Skeletal muscle satellite cell (primary cell): ENCODE data around the gene FBXO24.

ENCODE experiments used
- H3K27me3 ChIP-seq: 2 replicates; pipeline ENCODE4 v1.7.0; 2013; ENCODE audit warnings: low read length; ENCODE audit not compliant: control insufficient read depth, insufficient read depth
- H3K36me3 ChIP-seq: 2 replicates; pipeline ENCODE4 v1.7.0; 2013; ENCODE audit warnings: mild to moderate bottlenecking, control low read depth, low read length; ENCODE audit not compliant: insufficient read depth
- H3K4me1 ChIP-seq: 2 replicates; pipeline ENCODE4 v1.7.0; 2013; ENCODE audit warnings: low read length; ENCODE audit not compliant: control insufficient read depth, insufficient read depth
- H3K4me2 ChIP-seq: 2 replicates; pipeline ENCODE4 v1.7.0; 2013; ENCODE audit warnings: mild to moderate bottlenecking, low read length
- H3K4me3 ChIP-seq: 2 replicates; pipeline ENCODE4 v1.7.0; 2013; ENCODE audit warnings: low read length
- H3K9ac ChIP-seq: 2 replicates; pipeline ENCODE4 v1.7.0; 2013; ENCODE audit warnings: mild to moderate bottlenecking, low read depth, low read length, moderate library complexity
- H3K9me3 ChIP-seq: replicated peaks from 2 replicates; pipeline ENCODE4 v1.7.0; 2013; ENCODE audit warnings: mild to moderate bottlenecking, control low read depth, low read length

Gene FBXO24

GRCh38 chr7:100577507-100577906, 8.6 kb upstream of the FBXO24 start:
- H3K36me3 ChIP-seq: peaks cover 80% of the 10 kb centered on the region
- no peaks in the 10 kb centered on the region for H3K9me3 ChIP-seq
- no peak overlapping the region for H3K4me2 ChIP-seq
- no peaks in the 10 kb centered on the region for H3K4me1 ChIP-seq
- H3K9ac ChIP-seq: no peak overlapping the region
- no peak overlapping the region for H3K4me3 ChIP-seq
- no peaks in the 10 kb centered on the region for H3K27me3 ChIP-seq

- Histone ChIP-seq H3K4me1 (peaks cover 9% of the 10 kb centered on the region), H3K4me2 (no peak overlapping the region), H3K36me3 (peaks cover 86% of the 10 kb centered on the region), H3K27me3 (no peaks in the 10 kb centered on the region), H3K9me3 (no peaks in the 10 kb centered on the region), H3K9ac (no peak overlapping the region), H3K4me3 (no peak overlapping the region)
Observed at GRCh38 chr7:100578246-100579183, 7.6 kb upstream of the FBXO24 start.

GRCh38 chr7:100580466-100581283, 5.5 kb upstream of the FBXO24 start:
- peaks cover 69% of the 10 kb centered on the region for H3K36me3 ChIP-seq
- H3K4me1 ChIP-seq: peaks cover 21% of the 10 kb centered on the region
- no peaks in the 10 kb centered on the region for H3K27me3 ChIP-seq
- no peak overlapping the region for H3K4me3 ChIP-seq
- H3K9ac ChIP-seq: no peak overlapping the region
- H3K4me2 ChIP-seq: no peak overlapping the region
- H3K9me3 ChIP-seq: no peaks in the 10 kb centered on the region

GRCh38 chr7:100582041-100582579, 4.0 kb upstream of the FBXO24 start:
- no peak overlapping the region for H3K4me2 ChIP-seq
- H3K4me1 ChIP-seq: peaks cover 21% of the 10 kb centered on the region
- H3K4me3 ChIP-seq: no peak overlapping the region
- H3K27me3 ChIP-seq: no peaks in the 10 kb centered on the region
- H3K36me3 ChIP-seq: peaks cover 56% of the 10 kb centered on the region
- no peaks in the 10 kb centered on the region for H3K9me3 ChIP-seq
- no peak overlapping the region for H3K9ac ChIP-seq

- no peak overlapping the region for H3K4me3 ChIP-seq
Observed at GRCh38 chr7:100582650-100583049, 3.5 kb upstream of the FBXO24 start.

GRCh38 chr7:100583132-100584053, 2.7 kb upstream of the FBXO24 start:
- Histone ChIP-seq H3K27me3 (no peaks in the 10 kb centered on the region), H3K9ac (peak overlapping the region; percentile 89), H3K4me3 (peak overlapping the region; percentile 97), H3K9me3 (no peaks in the 10 kb centered on the region), H3K4me1 (peaks cover 21% of the 10 kb centered on the region), H3K36me3 (peaks cover 44% of the 10 kb centered on the region), H3K4me2 (peak overlapping the region; percentile 93)

More at GRCh38 chr7:100582650-100583049, 3.5 kb upstream of the FBXO24 start:
- H3K4me2 ChIP-seq: peak overlapping the region; percentile 93
- no peaks in the 10 kb centered on the region for H3K9me3 ChIP-seq
- no peaks in the 10 kb centered on the region for H3K27me3 ChIP-seq
- peaks cover 21% of the 10 kb centered on the region for H3K4me1 ChIP-seq
- peak overlapping the region; percentile 89 for H3K9ac ChIP-seq
- H3K36me3 ChIP-seq: peaks cover 51% of the 10 kb centered on the region

GRCh38 chr7:100584054-100584682, 2.0 kb upstream of the FBXO24 start:
- H3K4me1 ChIP-seq: peaks cover 21% of the 10 kb centered on the region
- no peaks in the 10 kb centered on the region for H3K9me3 ChIP-seq
- peak overlapping the region; percentile 97 for H3K4me3 ChIP-seq
- H3K27me3 ChIP-seq: no peaks in the 10 kb centered on the region
- peak overlapping the region; percentile 96 for H3K9ac ChIP-seq
- peak overlapping the region; percentile 93 for H3K4me2 ChIP-seq
- H3K36me3 ChIP-seq: peaks cover 37% of the 10 kb centered on the region

GRCh38 chr7:100584683-100585510, 1.2 kb upstream of the FBXO24 start:
- Histone ChIP-seq H3K4me1 (peaks cover 21% of the 10 kb centered on the region), H3K4me2 (peak overlapping the region; percentile 93), H3K36me3 (peaks cover 32% of the 10 kb centered on the region), H3K4me3 (peak overlapping the region; percentile 97), H3K27me3 (no peaks in the 10 kb centered on the region), H3K9ac (peak overlapping the region; percentile 96), H3K9me3 (no peaks in the 10 kb centered on the region)

- H3K9me3 ChIP-seq: no peaks in the 10 kb centered on the region
Observed at GRCh38 chr7:100585511-100586265, 440 bp upstream of the FBXO24 start, which contains the start of gene LRCH4. Gene LRCH4 (minus strand): TSS chr7:100586129. CDS start chr7:100586100, 29 bp downstream.

More at GRCh38 chr7:100585511-100586265, 440 bp upstream of the FBXO24 start, which contains the start of gene LRCH4:
- Histone ChIP-seq H3K27me3 (peaks cover 6% of the 10 kb centered on the region), H3K36me3 (peaks cover 25% of the 10 kb centered on the region), H3K4me2 (peak within 1 kb of the TSS; percentile 93), H3K4me1 (peaks cover 21% of the 10 kb centered on the region), H3K9ac (peak within 1 kb of the TSS; percentile 96), H3K4me3 (peak within 1 kb of the TSS; percentile 97)
